WERI-Rb-1 (cell line): ENCODE results near the gene PIK3C2A.

Experiments used
- DNase-seq: peaks from one replicate; pipeline ENCODE4 v3.0.0-alpha.2; 2020
- H3K27ac ChIP-seq: fragments of 250-450 bp; sonication (Bioruptor Pico); 2 replicates; pipeline ENCODE4 v1.5.1; 2020; ENCODE audit warnings: mild to moderate bottlenecking, moderate library complexity
- H3K27me3 ChIP-seq: fragments of 250-450 bp; sonication (Bioruptor Pico); 2 replicates; pipeline ENCODE4 v1.5.1; 2021; ENCODE audit warnings: mild to moderate bottlenecking, low read depth, moderate library complexity; ENCODE audit not compliant: insufficient read depth, severe bottlenecking
- H3K36me3 ChIP-seq: fragments of 250-450 bp; sonication (Bioruptor Pico); 2 replicates; pipeline ENCODE4 v1.5.1; 2020; ENCODE audit warnings: mild to moderate bottlenecking, moderate library complexity
- H3K4me3 ChIP-seq: 2 replicates; pipeline ENCODE4 v1.5.1; 2011; ENCODE audit warnings: low read depth, mild to moderate bottlenecking, control low read depth, low read length
- H3K9me3 ChIP-seq: fragments of 250-450 bp; sonication (Bioruptor Pico); 2 replicates; pipeline ENCODE4 v1.5.1; 2021; ENCODE audit warnings: mild to moderate bottlenecking, moderate library complexity; ENCODE audit not compliant: severe bottlenecking
- CTCF ChIP-seq: IDR thresholded peaks from 2 replicates; pipeline ENCODE4 v1.5.1; 2011; ENCODE audit warnings: low read depth, mild to moderate bottlenecking, control low read depth, inconsistent platforms, low read length

Gene PIK3C2A

GRCh38 chr11:17207317-17208256 lies at the start of gene PIK3C2A:
Gene PIK3C2A (minus strand): TSS chr11:17207986. CDS start chr11:17169741, 38,245 bp downstream.
- no peaks in the 10 kb centered on the region for H3K27me3 ChIP-seq

GRCh38 chr11:17257196-17257595 lies 49.4 kb upstream of the PIK3C2A start:
- no peaks in the 10 kb centered on the region for H3K27me3 ChIP-seq
- no peak for DNase-seq
- H3K4me3 ChIP-seq, result no peak overlapping the region
- no peak overlapping the region for H3K27ac ChIP-seq
- no peaks in the 10 kb centered on the region for H3K9me3 ChIP-seq
- TF ChIP-seq CTCF, result no peak
- no peaks in the 10 kb centered on the region for H3K36me3 ChIP-seq

More at GRCh38 chr11:17207317-17208256, at the start of gene PIK3C2A:
- Histone ChIP-seq H3K9me3 (no peaks in the 10 kb centered on the region), H3K36me3 (peaks cover 18% of the 10 kb centered on the region), H3K27ac (peak within 1 kb of the TSS; percentile 98), H3K4me3 (peak within 1 kb of the TSS; percentile 71)
- DNase-seq, result peak; percentile 97
- TF ChIP-seq CTCF, result no peak

- no peak for TF ChIP-seq CTCF
- Histone ChIP-seq H3K4me3 (no peak overlapping the region), H3K27ac (no peak overlapping the region), H3K9me3 (no peaks in the 10 kb centered on the region), H3K27me3 (no peaks in the 10 kb centered on the region), H3K36me3 (no peaks in the 10 kb centered on the region)
- no peak for DNase-seq
Measured at GRCh38 chr11:17256512-17256911, 48.7 kb upstream of the PIK3C2A start.

- Histone ChIP-seq H3K36me3 (no peaks in the 10 kb centered on the region), H3K9me3 (no peaks in the 10 kb centered on the region), H3K27ac (no peak overlapping the region), H3K4me3 (no peak overlapping the region), H3K27me3 (no peaks in the 10 kb centered on the region)
- no peak for DNase-seq
- no peak for TF ChIP-seq CTCF
Measured at GRCh38 chr11:17252704-17253103, 44.9 kb upstream of the PIK3C2A start.

- H3K9me3 ChIP-seq, result no peaks in the 10 kb centered on the region
- H3K27ac ChIP-seq, result no peak overlapping the region
- H3K36me3 ChIP-seq, result no peaks in the 10 kb centered on the region
- DNase-seq, result no peak
- H3K27me3 ChIP-seq, result no peaks in the 10 kb centered on the region
- TF ChIP-seq CTCF, result no peak
- H3K4me3 ChIP-seq, result no peak overlapping the region
Measured at GRCh38 chr11:17250561-17251350, 43.0 kb upstream of the PIK3C2A start.
